Measurements from ENCODE around the gene PIP5K1B. TPM values are rescaled to one million over a fixed set of nuclear protein-coding genes. Genes with fewer than 3 reads are reported as not detected.

Gene PIP5K1B
- total RNA-seq, 4 donors from 2014 or later = 1.2 to 2.6 (median 2.0) TPM

DNA sequence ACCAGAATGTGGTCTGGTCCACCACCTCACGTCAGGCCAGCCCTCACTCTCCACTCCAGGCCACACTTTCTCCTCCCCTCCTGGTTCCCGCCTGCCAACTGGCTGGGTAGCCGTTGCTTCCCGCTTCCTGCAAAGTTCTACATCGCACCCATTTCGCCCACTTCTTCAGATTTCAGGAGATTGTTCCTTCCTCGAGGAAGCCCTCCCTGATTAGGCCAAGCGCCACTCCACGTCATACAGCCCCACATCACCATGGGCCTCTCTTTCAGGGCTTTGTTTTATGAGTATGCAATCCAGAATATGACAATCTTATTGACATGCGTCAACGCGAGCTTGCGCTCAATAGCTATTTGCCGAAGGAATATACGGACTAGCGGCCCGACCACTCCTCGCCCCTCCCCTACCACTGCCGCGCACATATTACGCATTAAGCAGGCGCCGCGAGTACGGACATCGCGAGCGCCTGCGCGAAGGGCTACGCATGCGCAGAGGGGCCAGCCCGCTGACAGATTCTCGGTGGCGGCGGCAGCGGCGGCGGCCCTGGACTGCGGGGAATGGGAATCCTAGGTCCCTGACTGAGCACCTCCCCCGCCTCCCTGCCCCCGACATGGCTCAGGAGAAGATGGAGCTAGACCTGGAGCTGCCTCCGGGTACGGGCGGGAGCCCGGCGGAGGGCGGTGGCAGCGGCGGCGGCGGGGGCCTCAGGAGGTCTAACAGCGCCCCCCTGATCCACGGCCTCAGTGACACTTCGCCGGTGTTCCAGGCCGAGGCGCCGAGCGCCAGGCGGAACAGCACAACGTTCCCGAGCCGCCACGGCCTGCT, 74.7 kb downstream of the PIP5K1B start:
- Histone ChIP-seq H3K36me3 (no peaks in the 10 kb centered on the region), H3K4me3 (peak overlapping the region; percentile 88 to 93 (median 91)), H3K27ac (peak overlapping the region; percentile 87 to 96 (median 93)), H3K9me3 (no peaks in the 10 kb centered on the region), H3K4me1 (peaks cover 51 to 69% of the 10 kb centered on the region in 2 donors), H3K27me3 (no peaks in the 10 kb centered on the region)
- DNase-seq (peak; percentile 87 to 91), ATAC-seq (peak; percentile 87 to 89)
- TF ChIP-seq CTCF (IDR thresholded peaks at IDR 0.05 in 4 of 5, conservative IDR thresholded peaks at IDR 0.05 in 1 of 5) (peak in 4 of 5 experiments; percentile 25 to 41 (median 38)), POLR2A (IDR thresholded peaks at IDR 0.05) (peak; percentile 84 to 87)
- in situ Hi-C loops (cut with MboI; ENCODE audit: low sequenced_read_pairs in 4 of 4) = loop anchor here in 1 of 4 donors (25.0 kb wide), 1 partner anchor 192 kb away; no protein-coding TSS in a partner anchor
- intact Hi-C loops (cut with DNase I; ENCODE audit: low total_unique reads) = loop anchor here (1.0 to 5.0 kb wide), 3 partner anchors 72 to 256 kb away; partner anchors contain the start of genes FXN and PIP5K1B

- in situ Hi-C loops (cut with MboI; ENCODE audit: low sequenced_read_pairs in 4 of 4) = loop anchor here in 1 of 4 donors (25.0 kb wide), 1 partner anchor 193 kb away; no protein-coding TSS in a partner anchor
- Histone ChIP-seq H3K4me3 (peak overlapping the region; percentile 88 to 93 (median 91)), H3K36me3 (no peaks in the 10 kb centered on the region), H3K4me1 (peaks cover 57 to 65% of the 10 kb centered on the region in 2 donors), H3K27ac (peak overlapping the region; percentile 87 to 96 (median 93)), H3K9me3 (no peaks in the 10 kb centered on the region), H3K27me3 (no peaks in the 10 kb centered on the region)
- TF ChIP-seq CTCF (IDR thresholded peaks at IDR 0.05 in 4 of 5, conservative IDR thresholded peaks at IDR 0.05 in 1 of 5) = no peak
- no peak for DNase-seq
- intact Hi-C loops (cut with DNase I; ENCODE audit: low total_unique reads) = loop anchor here (1.0 to 2.0 kb wide), 2 partner anchors 196 to 255 kb away; partner anchors contain the start of gene FXN
- ATAC-seq = peak; percentile 14 to 22
These were observed 75.3 kb downstream of the PIP5K1B start for GRCh38 chr9:68780380-68780712.

DNA sequence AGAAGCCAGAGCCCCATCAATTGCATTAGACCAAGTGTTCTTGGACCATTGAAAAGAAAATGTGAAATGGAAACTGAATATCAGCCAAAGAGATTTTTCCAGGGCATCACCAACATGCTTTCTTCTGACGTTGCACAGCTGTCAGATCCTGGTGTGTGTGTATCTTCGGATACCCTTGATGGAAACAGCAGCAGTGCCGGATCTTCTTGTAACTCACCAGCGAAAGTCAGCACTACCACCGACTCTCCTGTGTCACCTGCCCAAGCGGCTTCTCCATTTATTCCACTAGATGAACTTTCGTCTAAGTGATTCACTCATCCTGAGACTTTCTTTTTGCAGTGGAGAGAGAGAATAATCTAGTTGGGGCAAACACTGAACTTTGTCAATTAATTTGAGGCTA, 75.7 kb downstream of the PIP5K1B start:
- Histone ChIP-seq H3K27ac (peak overlapping the region; percentile 87 to 96 (median 93)), H3K4me1 (peaks cover 60 to 65% of the 10 kb centered on the region in 2 donors), H3K27me3 (no peaks in the 10 kb centered on the region), H3K9me3 (no peaks in the 10 kb centered on the region), H3K36me3 (no peaks in the 10 kb centered on the region), H3K4me3 (peak overlapping the region; percentile 88 to 93 (median 91))
- in situ Hi-C loops (cut with MboI; ENCODE audit: low sequenced_read_pairs in 4 of 4) = loop anchor here in 1 of 4 donors (25.0 kb wide), 1 partner anchor 193 kb away; no protein-coding TSS in a partner anchor
- intact Hi-C loops (cut with DNase I; ENCODE audit: low total_unique reads) = loop anchor here (1.0 to 2.0 kb wide), 2 partner anchors 196 to 255 kb away; partner anchors contain the start of gene FXN
- DNase-seq = no peak
- ATAC-seq = no peak
- TF ChIP-seq CTCF (IDR thresholded peaks at IDR 0.05 in 4 of 5, conservative IDR thresholded peaks at IDR 0.05 in 1 of 5) (no peak), POLR2A (IDR thresholded peaks at IDR 0.05) (no peak)

DNA sequence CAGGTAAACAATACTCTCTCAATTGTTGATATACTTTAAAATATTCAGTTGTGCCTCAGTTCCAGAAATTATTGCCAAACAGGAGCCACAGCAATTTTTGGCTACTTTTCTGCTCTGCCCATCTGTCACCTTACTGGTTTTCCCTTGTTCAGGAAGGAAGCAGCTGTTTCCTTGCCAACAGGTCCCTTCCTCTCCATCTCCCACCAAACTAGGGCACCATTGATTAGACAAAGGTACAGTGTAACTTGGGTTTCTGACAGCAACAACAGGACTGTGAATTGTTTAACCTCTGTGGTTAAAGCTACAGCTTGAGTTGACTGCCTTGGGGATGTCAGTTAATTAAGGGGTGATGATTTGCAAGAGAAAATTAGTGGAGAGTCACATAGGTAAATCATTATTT, 76.9 kb downstream of the PIP5K1B start:
- ATAC-seq (no peak), DNase-seq (no peak)
- Histone ChIP-seq H3K27me3 (no peaks in the 10 kb centered on the region), H3K36me3 (no peaks in the 10 kb centered on the region), H3K4me1 (peaks cover 53 to 66% of the 10 kb centered on the region in 2 donors), H3K27ac (peak overlapping the region; percentile 53 to 96 (median 91)), H3K9me3 (no peaks in the 10 kb centered on the region), H3K4me3 (peak overlapping the region in 2 of 4 donors; percentile 91 to 93)
- no peak for TF ChIP-seq CTCF (IDR thresholded peaks at IDR 0.05 in 4 of 5, conservative IDR thresholded peaks at IDR 0.05 in 1 of 5)
- no peak for TF ChIP-seq POLR2A (IDR thresholded peaks at IDR 0.05)
- intact Hi-C loops (cut with DNase I; ENCODE audit: low total_unique reads) = loop anchor here (2.0 kb wide), 1 partner anchor 197 kb away; no protein-coding TSS in a partner anchor
- in situ Hi-C loops (cut with MboI; ENCODE audit: low sequenced_read_pairs in 4 of 4) = loop anchor here in 1 of 4 donors (25.0 kb wide), 1 partner anchor 195 kb away; no protein-coding TSS in a partner anchor
